CD4-positive, alpha-beta T cell treated with Interleukin-2 at 100 ng/mL for 4 hours (primary cell): ENCODE results near the gene PNPLA7.
"Not testable (repeated sequence)": the region's sequence is repeated elsewhere in the genome, so short reads cannot be mapped to it uniquely, and the experiment has no call there.

Source experiments
- DNase-seq: peaks from one replicate; pipeline ENCODE4 v3.0.0-alpha.2; 2020; ENCODE audit warnings: low spot score

Gene PNPLA7

DNA sequence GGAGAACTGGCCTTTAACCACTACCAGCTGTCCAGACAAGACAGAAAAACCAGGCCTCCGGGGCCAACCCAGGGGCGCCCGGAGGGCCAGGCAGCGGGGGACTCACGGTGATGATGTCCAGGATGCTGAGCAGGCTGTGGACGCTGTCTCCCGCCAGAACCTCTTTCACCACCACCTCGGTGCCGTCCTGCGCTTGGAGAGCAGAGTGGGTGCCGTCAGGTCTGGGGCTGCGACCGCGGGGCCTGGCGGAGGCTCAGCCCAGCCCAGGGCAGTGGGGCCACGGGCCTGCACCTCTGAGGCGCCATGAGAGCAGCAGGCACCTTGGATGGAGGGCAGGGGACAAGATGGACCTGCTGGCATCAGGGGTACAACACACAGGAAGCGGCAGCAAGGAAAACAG, 9.7 kb downstream of the PNPLA7 start:
- no peak for DNase-seq

DNA sequence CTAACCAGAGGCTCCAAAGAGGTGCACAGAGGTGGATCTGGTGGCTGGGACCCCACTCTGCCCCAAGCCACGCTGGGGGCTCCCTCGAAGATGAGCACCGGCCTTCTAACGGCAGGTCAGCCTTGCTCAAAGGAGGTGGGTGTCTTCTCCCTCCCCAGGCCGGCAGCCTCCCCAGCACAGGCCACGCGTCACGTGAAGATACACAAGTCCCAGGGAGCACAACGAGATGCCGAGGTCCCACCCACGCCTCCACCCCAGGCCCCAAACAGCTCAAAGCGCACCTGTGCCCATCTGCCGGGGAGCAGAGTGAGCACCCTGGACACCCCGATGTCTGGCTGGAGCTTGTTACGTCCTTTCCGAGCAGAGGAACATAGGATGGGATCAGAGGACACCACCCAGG, 12.1 kb downstream of the PNPLA7 start:
- no peak for DNase-seq

DNA sequence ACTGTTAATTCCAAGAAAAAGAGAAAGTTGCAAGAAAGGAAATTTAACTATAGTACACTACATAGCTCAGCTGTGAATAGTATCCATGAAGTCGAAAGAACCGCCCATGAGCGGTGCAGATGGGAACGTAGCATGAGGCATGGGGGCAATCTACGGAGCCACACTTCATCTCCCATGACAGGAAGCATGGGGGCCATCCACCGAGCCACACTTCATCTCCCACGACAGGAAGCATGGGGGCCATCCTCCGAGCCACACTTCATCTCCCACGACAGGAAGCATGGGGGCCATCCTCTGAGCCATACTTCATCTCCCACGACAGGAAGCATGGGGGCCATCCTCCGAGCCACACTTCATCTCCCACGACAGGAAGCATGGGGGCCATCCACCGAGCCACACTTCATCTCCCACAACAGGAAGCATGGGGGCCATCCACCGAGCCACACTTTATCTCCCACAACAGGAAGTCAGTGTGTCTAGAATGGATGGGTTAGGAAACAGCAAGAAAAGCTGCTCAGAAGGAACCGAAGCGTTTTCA, 13.5 kb downstream of the PNPLA7 start:
- DNase-seq = peak; percentile 5

DNA sequence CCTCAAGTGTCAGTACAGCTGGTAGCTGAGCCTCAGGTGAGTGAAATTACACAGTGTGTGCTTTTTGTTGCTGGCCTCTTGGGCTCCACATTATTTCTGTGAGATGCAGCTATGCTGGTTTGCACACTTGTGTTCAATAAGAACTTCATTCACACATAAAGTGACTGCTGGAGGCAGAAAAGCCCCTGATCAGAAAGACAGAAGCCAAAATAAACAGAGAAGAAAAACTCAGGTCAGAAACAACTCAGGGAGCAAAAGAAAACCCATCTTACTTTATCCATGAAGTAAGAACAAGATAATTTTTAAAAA, 15.1 kb downstream of the PNPLA7 start:
- DNase-seq = no peak

DNA sequence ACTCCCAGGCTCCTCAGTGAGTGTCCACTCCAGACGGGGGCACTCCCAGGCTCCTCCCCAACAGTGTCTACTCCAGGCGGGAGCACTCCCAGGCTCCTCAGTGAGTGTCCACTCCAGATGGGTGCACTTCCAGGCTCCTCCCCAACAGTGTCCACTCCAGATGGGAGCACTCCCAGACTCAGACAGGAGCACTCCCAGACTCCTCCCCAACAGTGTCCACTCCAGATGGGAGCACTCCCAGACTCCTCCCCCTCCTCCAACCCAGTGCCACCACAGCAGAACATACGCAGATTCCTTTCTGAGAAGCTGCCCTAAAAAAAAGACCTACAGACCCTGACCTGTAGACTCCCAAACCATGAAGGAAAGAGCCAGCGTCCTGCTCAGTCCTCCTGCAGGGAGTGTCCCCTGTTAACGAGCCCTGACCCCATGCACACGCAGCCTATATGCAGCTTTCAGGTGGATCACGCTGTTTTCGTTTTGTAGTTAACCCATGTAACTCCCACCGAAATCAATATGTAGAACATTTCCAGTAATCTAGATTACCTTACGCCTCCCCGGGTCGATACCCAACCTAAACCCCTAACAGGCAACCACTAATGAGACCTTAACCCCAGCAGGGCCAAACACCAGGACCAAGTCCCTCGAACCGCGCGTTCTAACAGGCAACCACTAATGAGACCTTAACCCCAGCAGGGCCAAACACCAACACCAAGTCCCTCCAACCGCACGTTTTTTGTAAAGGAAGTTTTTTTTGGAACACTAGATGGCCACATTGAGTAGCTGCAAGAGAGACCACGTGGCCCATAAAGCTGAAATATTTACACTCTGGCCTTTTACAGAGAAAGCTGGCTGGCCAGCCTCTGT, 15.7 kb downstream of the PNPLA7 start:
- peak; percentile 45 for DNase-seq

DNA sequence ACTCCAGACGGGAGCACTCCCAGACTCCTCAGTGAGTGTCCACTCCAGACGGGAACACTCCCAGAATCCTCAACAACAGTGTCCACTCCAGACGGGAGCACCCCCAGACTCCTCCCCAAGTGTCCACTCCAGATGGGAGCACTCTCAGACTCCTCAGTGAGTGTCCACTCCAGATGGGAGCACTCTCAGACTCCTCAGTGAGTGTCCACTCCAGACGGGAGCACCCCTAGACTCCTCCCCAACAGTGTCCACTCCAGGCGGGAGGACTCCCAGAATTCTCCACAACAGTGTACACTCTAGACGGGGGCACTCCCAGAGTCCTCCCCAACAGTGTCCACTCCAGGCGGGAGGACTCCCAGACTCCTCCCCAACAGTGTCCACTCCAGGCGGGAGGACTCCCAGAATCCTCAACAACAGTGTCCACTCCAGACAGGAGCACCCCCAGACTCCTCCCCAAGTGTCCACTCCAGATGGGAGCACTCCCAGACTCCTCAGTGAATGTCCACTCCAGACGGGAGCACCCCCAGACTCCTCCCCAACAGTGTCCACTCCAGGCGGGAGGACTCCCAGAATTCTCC, 17.2 kb downstream of the PNPLA7 start:
- DNase-seq = not testable (repeated sequence)

DNA sequence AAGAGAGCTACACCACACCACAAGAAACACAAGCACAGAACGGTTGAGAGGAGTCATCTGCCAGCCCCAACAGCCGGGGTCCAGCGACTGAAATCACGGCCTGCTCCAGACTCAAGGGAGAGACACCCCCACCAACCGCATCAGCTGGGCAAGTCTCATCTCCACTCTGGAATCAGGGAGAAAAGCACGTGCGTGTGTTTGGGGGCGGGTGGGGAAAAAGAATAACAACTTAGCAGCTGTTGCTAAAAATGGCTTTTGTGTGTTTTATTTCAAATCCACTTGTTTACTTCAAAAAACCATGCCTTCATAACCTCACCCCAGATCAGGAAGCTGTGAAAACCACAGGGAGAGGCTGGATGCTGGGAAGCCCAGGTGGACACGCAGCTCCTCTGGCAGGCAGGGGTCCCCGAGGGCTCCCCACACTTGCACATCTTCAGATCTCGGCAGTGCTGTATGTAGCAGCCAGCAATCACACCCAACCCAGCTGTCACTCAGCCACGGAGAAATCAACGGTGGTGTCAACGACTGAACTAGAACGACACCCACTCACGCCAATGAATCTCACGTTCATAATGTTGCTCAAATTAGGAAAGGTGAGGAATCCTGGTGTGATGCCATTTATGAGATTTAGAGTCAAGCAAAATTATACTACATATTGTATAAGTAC, 19.0 kb downstream of the PNPLA7 start:
- no peak for DNase-seq

DNA sequence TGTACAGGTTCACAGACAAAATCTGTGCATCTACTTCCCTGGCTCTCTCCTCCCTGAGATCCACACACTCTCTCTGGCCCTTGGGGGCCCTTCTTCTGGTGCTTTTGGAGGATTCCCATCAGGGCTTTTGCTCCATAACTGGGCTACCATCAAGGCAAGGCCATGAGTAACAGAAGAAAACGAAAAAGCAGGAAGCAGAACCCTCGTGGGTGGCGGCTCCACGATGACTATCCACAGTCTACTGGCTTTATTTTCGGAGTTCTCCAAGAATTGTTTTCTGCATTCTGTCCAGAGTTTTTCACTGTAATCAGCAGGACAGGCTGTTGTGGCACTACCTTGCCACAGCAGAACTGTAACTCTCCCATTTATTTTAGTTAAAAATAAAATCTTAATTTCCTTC, 19.9 kb downstream of the PNPLA7 start:
- no peak for DNase-seq

DNA sequence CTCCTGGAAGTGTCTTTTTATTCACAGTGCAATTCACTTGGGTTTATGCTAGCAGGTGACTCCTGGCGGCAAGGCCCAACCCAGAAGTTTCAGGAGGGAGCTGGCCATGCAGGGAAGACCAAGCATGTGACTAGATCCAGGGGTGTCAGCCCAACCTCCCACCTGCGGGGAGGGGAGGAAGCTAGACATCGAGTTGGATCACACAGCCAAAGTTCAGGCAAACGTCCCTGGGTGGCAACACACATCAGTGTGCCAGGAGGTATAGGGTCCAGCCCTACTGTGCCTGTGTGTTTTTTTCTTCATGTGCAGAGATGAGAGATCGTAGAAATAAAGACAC, 25.3 kb downstream of the PNPLA7 start:
- no peak for DNase-seq

DNA sequence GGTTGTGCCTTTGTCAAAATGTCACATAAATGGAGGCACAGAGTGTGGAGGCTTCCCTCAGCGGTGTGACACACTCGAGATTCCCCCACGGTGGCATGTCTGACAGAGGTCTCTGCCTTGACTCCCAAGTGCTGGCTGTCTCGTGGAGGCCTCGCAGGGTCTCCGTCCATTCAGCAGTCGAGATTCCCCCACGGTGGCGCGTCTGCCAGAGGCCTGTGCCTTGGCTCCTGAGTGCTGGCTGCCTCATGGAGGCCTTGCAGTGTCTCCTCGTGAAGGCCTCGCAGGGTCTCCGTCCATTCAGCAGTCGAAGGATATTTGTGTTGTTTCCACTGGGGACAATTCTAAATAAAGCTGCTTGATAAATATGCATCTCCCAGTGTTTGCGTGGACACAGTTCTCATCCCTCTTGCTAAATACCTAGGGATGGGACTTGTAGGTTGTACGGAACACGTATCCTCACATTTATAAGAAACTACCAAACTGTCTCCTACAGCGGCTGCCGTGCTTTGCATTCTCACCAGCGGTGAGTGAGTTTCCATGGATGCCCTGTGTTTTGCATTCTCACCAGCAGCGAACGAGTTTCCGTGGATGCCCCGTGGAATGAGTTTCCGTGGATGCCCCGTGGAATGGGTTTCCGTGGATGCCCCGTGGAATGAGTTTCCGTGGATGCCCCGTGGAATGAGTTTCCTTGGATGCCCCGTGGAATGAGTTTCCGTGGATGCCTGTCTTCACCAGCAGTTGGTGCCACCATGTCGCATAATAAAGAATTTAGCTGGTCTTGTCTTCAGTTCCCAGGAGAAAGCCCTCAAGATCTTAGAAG, 25.8 kb downstream of the PNPLA7 start:
- DNase-seq = no peak

DNA sequence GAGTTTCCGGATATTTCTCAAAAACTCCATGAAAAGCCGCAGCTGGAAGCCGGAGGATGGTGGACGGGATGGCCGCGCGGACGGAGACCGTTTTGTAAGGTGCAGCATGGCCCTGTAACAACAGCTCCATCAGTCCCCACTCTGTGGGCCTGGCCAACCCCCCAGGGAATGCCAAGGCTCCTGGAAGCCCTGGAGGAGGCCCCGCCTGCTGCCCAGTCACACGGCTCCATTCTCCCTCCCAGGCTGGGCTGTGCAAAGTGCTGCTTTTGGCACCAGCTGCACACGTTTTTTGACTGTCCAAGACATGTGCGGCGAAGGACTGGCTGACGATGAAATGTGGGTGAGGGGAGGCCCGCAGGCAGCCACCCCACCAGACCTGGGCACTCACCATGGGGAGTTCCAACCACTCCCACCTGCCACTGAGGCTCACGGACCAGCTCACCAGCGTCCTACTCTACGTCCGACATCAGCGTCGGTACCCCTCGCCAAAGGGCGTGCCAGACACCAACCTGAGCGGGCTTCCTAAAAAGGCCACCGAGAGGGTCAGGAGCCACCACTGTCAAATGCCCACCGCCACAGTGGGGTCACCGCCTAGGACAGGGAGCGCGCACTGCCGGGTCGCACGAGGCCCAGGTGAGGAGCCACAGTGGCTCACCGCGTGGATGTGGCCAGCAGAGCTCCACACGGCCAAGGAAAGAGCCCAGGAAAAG, 27.3 kb downstream of the PNPLA7 start:
- DNase-seq = no peak

DNA sequence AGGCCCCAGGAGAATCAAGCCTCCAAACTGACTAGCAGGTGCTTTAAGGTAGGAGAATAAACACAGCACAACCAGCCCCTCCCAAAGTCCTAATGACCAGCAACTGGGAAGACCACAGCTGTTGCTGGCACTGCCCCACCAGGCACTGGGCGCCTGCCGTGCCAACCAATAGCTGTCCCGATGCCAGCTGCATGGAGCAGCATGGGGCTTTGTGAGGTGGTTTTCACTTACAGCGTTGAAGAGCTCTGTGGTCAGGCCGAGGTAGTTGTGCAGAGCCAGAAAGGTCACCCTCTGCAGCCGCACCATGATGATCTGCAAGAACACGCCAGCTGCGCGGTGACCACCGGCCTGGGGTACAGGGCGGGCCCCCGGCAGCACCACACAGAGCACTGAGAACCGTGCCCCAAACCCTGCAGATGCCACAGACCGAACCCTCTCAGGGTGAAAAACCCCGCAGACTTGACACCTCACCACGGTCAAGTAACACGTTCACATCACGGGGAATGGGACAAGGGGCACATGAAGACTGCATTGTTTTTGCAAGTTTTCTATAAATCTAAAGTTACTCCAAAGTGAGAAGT, 28.7 kb downstream of the PNPLA7 start:
- DNase-seq = no peak

DNA sequence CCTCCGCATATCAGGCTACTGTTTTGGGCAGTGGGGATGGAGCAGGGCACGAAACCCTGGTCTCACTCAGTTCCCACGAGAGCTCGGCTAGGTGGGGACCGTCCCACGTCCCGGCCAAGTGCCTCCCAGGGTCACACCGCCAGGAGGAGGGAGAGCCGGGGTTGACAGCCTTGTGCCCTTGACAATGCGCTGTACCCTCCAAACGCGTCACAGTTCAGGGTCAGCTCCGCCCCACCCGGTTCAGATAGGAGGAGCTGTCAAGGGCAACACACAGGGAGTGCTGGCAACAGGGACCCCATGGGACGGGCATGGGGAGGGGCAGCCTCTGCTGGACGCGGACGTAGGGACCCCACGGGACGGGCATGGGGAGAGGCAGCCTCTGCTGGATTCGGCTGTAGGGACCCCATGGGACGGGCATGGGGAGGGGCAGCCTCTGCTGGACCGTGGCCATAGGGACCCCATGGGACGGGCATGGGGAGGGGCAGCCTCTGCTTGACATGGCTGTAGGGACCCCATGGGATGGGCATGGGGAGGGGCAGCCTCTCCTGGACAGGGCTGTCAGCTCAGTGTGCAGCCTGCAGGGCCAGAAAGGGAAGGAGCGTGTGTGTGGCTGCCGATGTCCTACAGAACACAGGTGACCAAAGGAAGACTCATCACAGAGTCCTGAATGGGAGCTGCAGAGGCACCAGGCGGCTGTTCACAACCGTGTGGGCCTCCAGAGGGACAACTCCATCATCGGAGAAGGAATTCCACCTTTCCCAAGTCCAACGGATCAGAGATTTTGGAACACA, 29.4 kb downstream of the PNPLA7 start:
- no peak for DNase-seq

DNA sequence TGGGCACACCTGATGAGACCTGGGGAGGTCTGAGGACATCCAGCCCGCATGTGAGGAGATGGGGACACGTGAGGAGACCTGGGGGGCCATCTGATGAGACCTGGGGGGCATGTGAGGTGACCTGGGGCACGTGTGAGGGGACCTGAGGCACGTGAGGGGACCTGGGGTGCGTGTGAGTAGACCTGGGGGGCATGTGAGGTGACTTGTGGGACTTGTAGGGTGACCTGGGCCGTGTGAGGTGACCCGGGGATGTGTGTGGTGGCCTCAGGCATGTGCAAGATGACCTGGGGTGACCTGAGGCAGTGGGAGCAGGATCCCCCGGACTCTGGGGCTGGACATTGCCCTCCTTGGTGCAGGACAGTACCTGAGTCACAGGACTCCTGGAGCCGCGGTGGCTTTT, 30.6 kb downstream of the PNPLA7 start:
- DNase-seq = no peak

DNA sequence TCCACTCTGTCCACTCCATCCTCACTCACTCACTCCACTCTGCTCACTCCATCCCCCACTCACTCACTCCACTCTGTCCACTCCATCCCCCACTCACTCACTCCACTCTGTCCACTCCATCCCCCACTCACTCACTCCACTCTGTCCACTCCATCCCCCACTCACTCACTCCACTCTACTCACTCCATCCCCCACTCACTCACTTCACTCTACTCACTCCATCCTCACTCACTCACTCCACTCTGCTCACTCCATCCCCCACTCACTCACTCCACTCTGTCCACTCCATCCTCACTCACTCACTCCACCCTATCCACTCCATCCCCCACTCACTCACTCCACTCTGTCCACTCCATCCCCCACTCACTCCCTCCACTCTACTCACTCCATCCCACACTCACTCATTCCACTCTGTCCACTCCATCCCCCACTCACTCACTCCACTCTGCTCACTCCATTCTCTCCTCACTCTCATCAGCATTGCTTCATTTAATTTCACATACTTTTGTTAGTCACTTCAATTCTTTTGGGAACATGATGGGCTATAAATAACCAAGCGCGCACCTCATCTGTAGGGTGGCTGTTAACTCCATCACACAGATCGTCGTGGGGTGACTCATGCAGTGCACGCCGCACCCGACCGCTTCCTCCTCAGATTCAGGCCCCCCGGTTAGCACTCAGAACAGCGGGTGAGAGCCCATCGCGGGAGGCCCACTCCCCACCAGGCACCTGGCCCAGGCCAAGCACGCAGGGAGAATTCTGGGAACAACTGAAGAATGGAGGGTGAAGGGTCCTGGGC, 31.3 kb downstream of the PNPLA7 start:
- not testable (repeated sequence) for DNase-seq

DNA sequence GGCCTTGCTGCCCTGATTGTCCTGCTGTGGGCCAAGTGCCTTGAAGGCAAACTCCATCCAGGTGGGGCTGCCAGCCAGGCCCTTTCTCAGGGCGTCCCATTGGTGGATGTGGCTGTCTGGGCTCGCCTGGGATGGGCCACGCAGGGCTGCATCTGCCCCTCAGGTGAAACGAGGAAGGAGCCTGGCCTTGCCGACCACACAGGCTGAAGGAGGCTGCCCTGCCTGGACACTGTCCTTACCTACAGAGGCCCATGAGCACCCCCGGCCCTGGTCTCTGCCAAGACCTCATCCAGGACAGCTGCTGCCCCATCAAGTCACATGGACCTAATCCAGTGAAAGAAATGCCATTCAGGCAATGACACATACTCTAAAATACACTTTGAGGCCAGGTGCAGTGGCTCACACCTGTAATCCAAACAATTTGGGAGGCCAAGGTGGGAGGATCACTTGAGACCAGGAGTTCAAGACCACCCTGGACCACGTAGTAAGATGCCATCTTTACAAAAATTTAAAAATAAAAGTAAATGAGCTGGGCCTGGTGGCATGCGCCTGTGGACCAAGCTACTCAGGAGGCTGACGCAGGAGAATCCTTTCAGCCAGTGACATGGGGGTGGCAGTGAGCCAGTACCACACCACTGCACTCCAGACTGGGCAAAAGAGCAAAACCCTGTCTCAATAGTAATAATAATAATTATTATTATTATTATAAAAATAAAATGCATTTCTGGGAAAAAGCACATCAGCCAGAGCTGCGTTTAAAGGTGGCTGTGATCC, 33.9 kb downstream of the PNPLA7 start:
- no peak for DNase-seq

DNA sequence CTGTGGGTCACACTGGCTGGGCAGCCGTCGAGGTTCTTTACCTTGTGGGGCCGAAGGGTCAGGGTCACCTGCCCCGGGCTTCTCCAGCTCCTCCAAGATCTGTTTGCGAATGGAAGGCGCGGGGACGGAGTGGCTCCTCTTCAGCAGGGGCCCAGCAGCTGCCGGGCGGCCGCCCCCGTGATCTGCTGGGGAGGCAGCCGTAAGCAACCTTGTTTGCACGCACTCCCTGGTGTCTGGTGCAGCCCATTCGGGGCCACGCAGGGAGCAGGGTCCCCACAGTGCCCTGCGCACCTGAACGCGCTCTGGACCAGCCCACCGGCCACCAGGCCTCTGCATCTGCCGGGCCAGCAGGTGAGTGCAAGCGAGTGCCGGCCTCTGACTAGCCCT, 34.9 kb downstream of the PNPLA7 start:
- no peak for DNase-seq

DNA sequence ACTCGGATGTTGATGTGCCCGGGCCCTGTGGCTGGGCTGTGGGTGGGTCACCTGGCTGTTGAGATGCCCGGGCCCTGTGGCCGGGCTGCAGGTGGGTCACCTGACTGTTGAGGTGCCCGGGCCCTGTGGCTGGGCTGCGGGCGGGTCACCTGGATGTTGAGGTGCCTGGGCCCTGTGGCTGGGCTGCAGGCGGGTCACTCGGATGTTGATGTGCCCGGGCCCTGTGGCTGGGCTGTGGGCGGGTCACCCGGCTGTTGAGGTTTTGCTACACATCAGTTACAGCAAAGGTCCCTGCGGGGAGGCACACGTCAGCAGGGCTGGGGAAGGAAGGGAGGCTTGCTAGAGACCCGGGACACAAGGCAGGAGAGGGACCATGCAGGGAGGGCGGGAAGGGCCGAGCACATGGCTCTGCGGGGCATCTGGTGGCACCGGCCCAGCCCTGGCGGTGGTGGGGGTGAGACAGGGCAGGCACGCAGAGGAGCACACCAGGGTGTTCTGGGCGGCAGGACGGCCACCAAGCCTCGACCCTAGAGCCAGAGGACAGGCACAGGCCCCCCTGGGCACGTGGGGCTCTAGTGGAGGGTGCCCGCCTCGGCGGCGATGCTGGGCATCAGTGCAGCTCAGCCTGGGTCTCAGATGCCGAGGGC, 35.4 kb downstream of the PNPLA7 start:
- DNase-seq = no peak
